Gastrocnemius medialis (tissue), 4 donors: Measurements from ENCODE around the gene ZNF75A. TPM values are rescaled to one million over a fixed set of nuclear protein-coding genes. Genes with fewer than 3 reads are reported as not detected.
"Not testable (repeated sequence)": the region's sequence is repeated elsewhere in the genome, so short reads cannot be mapped to it uniquely, and the experiment has no call there.

Experiments
- ATAC-seq, 2 donors: fragments of 150-250 bp; one replicate each; pipeline ENCODE4 v1.9.1; 2016
- DNase-seq, 2 donors: peaks; one replicate each; pipeline ENCODE4 v3.0.0-alpha.2; 2019
- H3K27ac ChIP-seq, 4 donors: fragments of 200-600 bp; sonication (generic); 1 replicate in 1 of 4; 2 replicates in 3 of 4; pipeline ENCODE4 v1.5.1; 2016 to 2018; ENCODE audit warnings: mild to moderate bottlenecking in 2 of 4, moderate library complexity in 1 of 4
- H3K27me3 ChIP-seq, 3 donors: fragments of 200-600 bp; sonication (generic) in 2 of 3; 1 replicate in 1 of 3; 2 replicates in 2 of 3; pipeline versions ENCODE4 v1.5.1 to v1.6.0; 2016 to 2019; ENCODE audit warnings: mild to moderate bottlenecking in 1 of 3, moderate library complexity in 1 of 3
- H3K36me3 ChIP-seq, 2 donors: fragments of 200-600 bp; sonication (generic) in 1 of 2; one replicate each; pipeline ENCODE4 v1.5.1; 2017 to 2018
- H3K4me1 ChIP-seq, 2 donors: fragments of 200-600 bp; sonication (generic) in 1 of 2; one replicate each; pipeline ENCODE4 v1.5.1; 2016 to 2017; ENCODE audit warnings: mild to moderate bottlenecking in 2 of 2
- H3K4me3 ChIP-seq, 4 donors: fragments of 200-600 bp; sonication (generic) in 3 of 4; 1 replicate in 1 of 4; 2 replicates in 3 of 4; pipeline ENCODE4 v1.5.1; 2016 to 2019; ENCODE audit warnings: mild to moderate bottlenecking in 2 of 4
- H3K9me3 ChIP-seq, 3 donors: fragments of 200-600 bp; sonication (generic) in 2 of 3; 1 replicate in 1 of 3; 2 replicates in 2 of 3; pipeline ENCODE4 v1.5.1; 2016 to 2019
- POLR2A ChIP-seq, 2 donors: fragments of 450-650 bp; IDR thresholded peaks; one replicate each; pipeline ENCODE4 v1.6.1; 2017; ENCODE audit warnings: antibody characterized with exemption in 2 of 2, mild to moderate bottlenecking in 2 of 2, moderate library complexity in 2 of 2
- in situ Hi-C, 4 donors: fragments of 200-750 bp; cut with MboI; loops; one replicate each; pipeline versions ENCODE4 v1.15.0 to v1.8.0; 2017; ENCODE audit warnings: low sequenced_read_pairs in 4 of 4
- intact Hi-C: fragments of 100-400 bp; cut with DNase I; formaldehyde crosslinking; loops from one replicate; pipeline ENCODE4 v1.15.1; 2023; ENCODE audit warnings: low total_unique reads
- total RNA-seq, 4 donors: library from RNA; depleted of rRNA; stranded (reverse); fragments of >200 nt; gene quantifications; one replicate each; pipeline versions ENCODE4 v1.1.0 to v1.2.3, GENCODE V29; 2016
- TF ChIP-seq, protein P1 (sequence below), 5 experiments: fragments of 450-650 bp in 3 of 5; fragments of 200-600 bp in 2 of 5; sonication (generic) in 2 of 5; IDR thresholded peaks in 4 of 5; conservative IDR thresholded peaks in 1 of 5; 1 replicate in 4 of 5; 2 replicates in 1 of 5; pipeline ENCODE4 v1.5.1; 2016 to 2019; ENCODE audit warnings: antibody characterized with exemption in 5 of 5, mild to moderate bottlenecking in 3 of 5, moderate library complexity in 3 of 5

The ZNF75A gene
- total RNA-seq, 4 donors from 2014 or later = 5.5 to 13.2 (median 12.5) TPM

DNA sequence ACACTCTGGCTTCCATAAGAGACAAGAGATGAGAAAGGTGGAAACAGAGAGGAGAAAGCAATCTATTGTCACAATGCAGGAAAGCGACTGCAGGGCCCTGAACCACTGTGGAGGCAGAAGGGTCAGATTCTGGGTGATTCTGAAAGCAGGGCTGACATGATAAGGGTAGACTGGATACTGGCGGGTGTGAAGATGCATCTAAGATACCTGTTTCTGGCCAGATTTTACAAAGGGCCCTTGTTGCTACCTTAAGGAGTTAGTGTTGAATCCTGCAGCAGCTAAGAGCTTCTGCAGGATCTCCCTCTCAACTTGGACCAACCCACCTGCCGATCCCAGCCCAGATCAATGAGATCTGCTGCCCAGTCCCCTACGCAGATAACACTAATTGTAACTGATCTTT lies 42.8 kb upstream of the ZNF75A start:
- ATAC-seq = no peak
- H3K27ac ChIP-seq = no peak overlapping the region
- H3K4me1 ChIP-seq = peaks cover 0 to 5% of the 10 kb centered on the region in 2 donors
- H3K9me3 ChIP-seq = no peaks in the 10 kb centered on the region
- TF ChIP-seq, protein P1, sequence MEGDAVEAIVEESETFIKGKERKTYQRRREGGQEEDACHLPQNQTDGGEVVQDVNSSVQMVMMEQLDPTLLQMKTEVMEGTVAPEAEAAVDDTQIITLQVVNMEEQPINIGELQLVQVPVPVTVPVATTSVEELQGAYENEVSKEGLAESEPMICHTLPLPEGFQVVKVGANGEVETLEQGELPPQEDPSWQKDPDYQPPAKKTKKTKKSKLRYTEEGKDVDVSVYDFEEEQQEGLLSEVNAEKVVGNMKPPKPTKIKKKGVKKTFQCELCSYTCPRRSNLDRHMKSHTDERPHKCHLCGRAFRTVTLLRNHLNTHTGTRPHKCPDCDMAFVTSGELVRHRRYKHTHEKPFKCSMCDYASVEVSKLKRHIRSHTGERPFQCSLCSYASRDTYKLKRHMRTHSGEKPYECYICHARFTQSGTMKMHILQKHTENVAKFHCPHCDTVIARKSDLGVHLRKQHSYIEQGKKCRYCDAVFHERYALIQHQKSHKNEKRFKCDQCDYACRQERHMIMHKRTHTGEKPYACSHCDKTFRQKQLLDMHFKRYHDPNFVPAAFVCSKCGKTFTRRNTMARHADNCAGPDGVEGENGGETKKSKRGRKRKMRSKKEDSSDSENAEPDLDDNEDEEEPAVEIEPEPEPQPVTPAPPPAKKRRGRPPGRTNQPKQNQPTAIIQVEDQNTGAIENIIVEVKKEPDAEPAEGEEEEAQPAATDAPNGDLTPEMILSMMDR (IDR thresholded peaks at IDR 0.05 in 4 of 5, conservative IDR thresholded peaks at IDR 0.05 in 1 of 5) = no peak
- no peak for TF ChIP-seq POLR2A (IDR thresholded peaks at IDR 0.05)
- peaks cover 0 to 23% of the 10 kb centered on the region in 2 donors for H3K36me3 ChIP-seq
- in situ Hi-C loops (no loop called here), intact Hi-C loops (no loop called here)
- no peaks in the 10 kb centered on the region for H3K27me3 ChIP-seq
- no peak overlapping the region for H3K4me3 ChIP-seq
- DNase-seq = no peak

DNA sequence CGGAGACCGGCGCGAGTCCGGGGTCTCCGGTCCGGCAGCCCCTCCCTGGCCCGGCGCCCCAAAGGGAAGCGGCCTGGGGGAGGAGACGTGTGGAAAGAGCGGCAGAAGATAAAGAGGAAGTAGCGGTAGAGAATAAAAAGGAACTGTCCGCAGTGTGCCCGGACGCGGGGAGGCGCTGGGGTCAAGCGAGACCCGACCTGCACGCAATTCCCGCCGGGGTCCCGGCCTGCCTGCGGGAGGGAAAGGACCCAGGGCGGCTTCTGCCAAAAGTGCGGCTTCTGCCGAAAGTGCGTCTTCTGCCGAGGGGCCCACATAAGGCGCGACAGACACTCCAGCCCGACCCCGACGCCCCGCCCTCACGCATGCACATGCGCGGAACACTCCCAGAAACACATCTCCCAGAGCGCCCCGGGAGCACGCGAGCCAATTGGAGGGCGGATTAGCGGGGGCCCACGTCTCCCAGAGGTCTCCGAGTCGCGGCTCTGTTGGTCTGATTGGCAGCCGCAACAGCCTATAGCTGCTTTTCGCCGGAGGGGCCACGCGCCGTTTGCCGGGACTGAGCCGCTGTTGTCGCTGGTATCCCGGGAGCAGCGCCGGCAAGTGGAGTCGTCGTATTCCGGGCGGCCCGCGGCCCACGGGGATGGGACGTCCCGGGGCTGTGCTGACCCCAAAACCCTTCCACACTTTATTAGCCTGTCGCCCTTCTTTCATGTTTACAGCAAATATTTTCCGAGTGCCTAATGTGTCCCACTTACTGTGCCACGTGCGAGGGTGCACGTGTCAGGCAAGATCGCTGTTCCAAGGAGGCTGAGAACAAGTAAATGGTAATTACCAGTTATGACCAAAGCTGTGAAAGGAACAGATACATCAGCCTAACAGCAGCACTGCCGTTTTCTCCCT lies 40.9 kb upstream of the ZNF75A start:
- Histone ChIP-seq H3K4me1 (peaks cover 0 to 5% of the 10 kb centered on the region in 2 donors), H3K4me3 (peak overlapping the region; percentile 65 to 94 (median 78)), H3K36me3 (peaks cover 0 to 39% of the 10 kb centered on the region in 2 donors), H3K27me3 (no peaks in the 10 kb centered on the region), H3K9me3 (no peaks in the 10 kb centered on the region), H3K27ac (peak overlapping the region; percentile 92 to 99 (median 94))
- TF ChIP-seq, protein P1 (IDR thresholded peaks at IDR 0.05 in 4 of 5, conservative IDR thresholded peaks at IDR 0.05 in 1 of 5) = peak in 4 of 5 experiments; percentile 23 to 42 (median 34)
- TF ChIP-seq POLR2A (IDR thresholded peaks at IDR 0.05) = peak; percentile 86 to 90
- peak; percentile 91 to 93 for ATAC-seq
- peak; percentile 93 to 95 for DNase-seq
- in situ Hi-C loops (no loop called here), intact Hi-C loops (loop anchor here (1.0 kb wide), 4 partner anchors 19 to 137 kb away; partner anchors contain the start of genes TIGD7, ZNF174, ZNF200 and ZNF263)

DNA sequence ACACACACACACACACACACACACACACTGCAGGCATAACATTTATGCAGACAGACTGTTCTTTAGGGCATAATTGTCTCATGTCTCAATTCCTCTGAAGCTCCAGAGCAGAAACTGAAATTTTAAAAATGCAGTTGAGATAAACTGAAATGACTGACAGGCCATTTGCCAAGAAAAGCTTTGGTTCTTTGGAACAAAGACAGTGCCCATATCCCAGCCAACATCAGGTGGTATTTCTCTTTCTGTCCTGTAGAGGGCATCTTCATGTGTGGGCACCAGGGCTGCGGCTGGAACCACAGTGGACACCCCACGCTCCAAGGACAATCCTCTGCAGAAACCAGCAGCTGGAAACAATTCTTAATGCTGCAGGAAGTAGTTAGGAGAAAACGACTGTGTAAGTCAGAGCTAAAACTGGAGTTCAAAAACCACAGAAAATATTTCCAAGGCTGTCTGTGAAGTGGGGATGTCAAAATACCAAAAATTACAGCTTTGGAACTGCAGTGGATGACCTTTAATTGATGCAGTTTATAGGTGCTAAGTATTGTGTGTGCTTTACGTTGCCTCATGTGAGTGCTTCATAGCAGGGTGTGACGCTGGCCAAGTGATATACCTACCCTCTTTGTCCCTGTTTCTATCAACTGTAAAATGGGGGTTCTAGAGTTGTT lies 38.3 kb upstream of the ZNF75A start:
- peaks cover 0 to 5% of the 10 kb centered on the region in 2 donors for H3K4me1 ChIP-seq
- H3K4me3 ChIP-seq = no peak overlapping the region
- DNase-seq (no peak), ATAC-seq (no peak)
- TF ChIP-seq, protein P1 (IDR thresholded peaks at IDR 0.05 in 4 of 5, conservative IDR thresholded peaks at IDR 0.05 in 1 of 5) = no peak
- no peak for TF ChIP-seq POLR2A (IDR thresholded peaks at IDR 0.05)
- no peak overlapping the region for H3K27ac ChIP-seq
- in situ Hi-C loops (no loop called here), intact Hi-C loops (no loop called here)
- peaks cover 0 to 41% of the 10 kb centered on the region in 2 donors for H3K36me3 ChIP-seq
- H3K27me3 ChIP-seq = no peaks in the 10 kb centered on the region
- H3K9me3 ChIP-seq = no peaks in the 10 kb centered on the region

DNA sequence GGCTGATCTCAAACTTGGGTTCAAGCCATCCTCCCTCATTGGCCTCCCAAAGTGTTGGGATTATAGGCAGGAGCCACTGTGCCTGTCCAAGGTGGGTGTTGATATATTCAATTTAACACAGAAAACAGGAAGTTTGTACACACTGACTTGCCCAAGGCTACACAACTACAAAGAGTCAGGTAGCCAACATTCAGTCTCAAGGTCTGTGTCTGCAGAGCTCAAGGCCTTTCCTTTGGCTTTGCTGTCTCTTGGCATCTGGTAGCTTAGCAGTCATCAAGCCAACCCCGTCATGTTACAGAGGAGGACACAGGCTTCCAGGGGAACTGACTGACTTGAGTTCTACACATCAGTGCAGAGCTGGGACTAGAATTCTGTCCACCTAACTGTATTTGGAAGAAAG lies 37.0 kb upstream of the ZNF75A start:
- intact Hi-C loops (no loop called here), in situ Hi-C loops (no loop called here)
- H3K4me1 ChIP-seq = peaks cover 0 to 5% of the 10 kb centered on the region in 2 donors
- H3K27me3 ChIP-seq = no peaks in the 10 kb centered on the region
- peaks cover 0 to 41% of the 10 kb centered on the region in 2 donors for H3K36me3 ChIP-seq
- TF ChIP-seq, protein P1 (IDR thresholded peaks at IDR 0.05 in 4 of 5, conservative IDR thresholded peaks at IDR 0.05 in 1 of 5) = no peak
- no peak for TF ChIP-seq POLR2A (IDR thresholded peaks at IDR 0.05)
- ATAC-seq = no peak
- no peaks in the 10 kb centered on the region for H3K9me3 ChIP-seq
- no peak overlapping the region for H3K4me3 ChIP-seq
- DNase-seq = no peak
- H3K27ac ChIP-seq = no peak overlapping the region

DNA sequence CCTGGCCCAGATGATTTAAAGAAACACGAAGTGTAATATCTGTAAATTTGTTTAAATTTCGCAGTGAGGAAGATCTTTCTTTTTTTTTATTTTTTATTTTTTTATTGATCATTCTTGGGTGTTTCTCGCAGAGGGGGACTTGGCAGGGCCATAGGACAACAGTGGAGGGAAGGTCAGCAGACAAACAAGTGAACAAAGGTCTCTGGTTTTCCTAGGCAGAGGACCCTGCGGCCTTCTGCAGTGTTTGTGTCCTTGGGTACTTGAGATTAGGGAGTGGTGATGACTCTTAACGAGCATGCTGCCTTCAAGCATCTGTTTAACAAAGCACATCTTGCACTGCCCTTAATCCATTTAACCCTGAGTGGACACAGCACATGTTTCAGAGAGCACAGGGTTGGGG lies 34.6 kb upstream of the ZNF75A start:
- H3K27me3 ChIP-seq, ATAC-seq, H3K4me3 ChIP-seq, in situ Hi-C loops, H3K27ac ChIP-seq, H3K4me1 ChIP-seq, intact Hi-C loops, DNase-seq, H3K9me3 ChIP-seq: not testable (repeated sequence)
- H3K36me3 ChIP-seq = peaks cover 0 to 36% of the 10 kb centered on the region in 2 donors

DNA sequence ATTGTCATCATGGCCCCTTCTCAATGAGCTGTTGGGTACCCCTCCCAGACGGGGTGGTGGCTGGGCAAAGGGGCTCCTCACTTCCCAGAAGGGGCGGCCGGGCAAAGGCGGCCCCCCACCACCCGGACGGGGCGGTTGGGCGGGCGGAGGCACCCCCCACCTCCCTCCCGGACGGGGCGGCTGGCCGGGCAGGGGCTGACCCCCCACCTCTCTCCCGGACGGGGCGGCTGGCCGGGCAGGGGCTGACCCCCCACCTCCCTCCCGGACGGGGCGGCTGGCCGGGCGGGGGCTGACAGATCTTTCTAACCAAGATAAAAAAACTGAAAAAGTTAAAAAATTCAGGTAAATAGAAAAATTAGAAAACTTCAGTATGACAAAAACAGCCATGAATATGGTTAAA lies 34.0 kb upstream of the ZNF75A start:
- in situ Hi-C loops, H3K4me3 ChIP-seq, H3K9me3 ChIP-seq, ATAC-seq, intact Hi-C loops, H3K27ac ChIP-seq, H3K27me3 ChIP-seq, DNase-seq, H3K4me1 ChIP-seq: not testable (repeated sequence)
- H3K36me3 ChIP-seq = peaks cover 0 to 31% of the 10 kb centered on the region in 2 donors
